Measurements from ENCODE around the gene NUTM2G. TPM values are rescaled to one million over a fixed set of nuclear protein-coding genes. Genes with fewer than 3 reads are reported as not detected.
"Not testable (repeated sequence)": the region's sequence is repeated elsewhere in the genome, so short reads cannot be mapped to it uniquely, and the experiment has no call there.

NUTM2G gene, protein sequence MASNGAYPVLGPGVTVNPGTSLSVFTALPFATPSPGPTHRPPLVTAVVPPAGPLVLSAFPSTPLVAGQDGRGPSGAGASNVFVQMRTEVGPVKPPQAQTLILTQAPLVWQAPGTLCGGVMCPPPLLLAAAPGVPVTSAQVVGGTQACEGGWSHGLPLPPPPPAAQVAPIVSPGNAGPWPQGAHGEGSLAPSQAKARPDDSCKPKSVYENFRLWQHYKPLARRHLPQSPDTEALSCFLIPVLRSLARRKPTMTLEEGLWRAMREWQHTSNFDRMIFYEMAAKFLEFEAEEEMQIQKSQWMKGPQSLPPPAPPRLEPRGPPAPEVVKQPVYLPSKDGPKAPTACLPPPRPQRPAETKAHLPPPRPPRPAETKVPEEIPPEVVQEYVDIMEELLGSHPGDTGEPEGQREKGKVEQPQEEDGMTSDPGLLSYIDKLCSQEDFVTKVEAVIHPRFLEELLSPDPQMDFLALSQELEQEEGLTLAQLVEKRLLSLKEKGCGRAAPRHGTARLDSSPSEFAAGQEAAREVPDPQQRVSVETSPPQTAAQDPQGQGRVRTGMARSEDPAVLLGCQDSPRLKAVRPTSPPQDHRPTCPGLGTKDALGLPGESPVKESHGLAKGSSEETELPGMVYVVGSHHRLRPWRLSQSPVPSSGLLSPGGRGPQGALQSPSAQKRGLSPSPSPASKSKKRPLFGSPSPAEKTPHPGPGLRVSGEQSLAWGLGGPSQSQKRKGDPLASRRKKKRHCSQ
- total RNA-seq = not detected

DNA sequence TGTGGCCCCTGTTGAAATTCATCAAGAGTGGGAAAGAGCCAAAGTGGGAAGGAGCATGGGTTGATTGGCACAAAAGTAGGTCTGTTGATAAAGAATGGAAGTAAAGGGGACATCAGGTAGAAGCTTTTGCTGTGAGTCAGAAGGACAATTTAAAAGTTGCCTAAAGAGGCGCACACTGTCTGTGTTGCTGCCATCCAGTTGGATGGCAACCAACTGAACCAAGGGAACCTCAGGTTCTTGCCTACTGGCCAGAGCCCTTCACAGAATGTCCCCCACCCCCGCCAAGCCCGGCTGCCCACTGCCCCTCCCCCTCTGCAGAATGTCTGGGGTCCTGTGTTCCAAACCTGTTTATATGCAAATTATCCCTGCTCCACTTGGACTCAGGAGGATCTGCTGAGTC is at the start of gene NUTM2G:
Gene NUTM2G, plus strand, starts transcription at position 301 of the 400 bp plus-strand sequence. CDS start 182 bp downstream, outside the sequence.
- WGBS, 2 donors (ENCODE audit: low coverage in 1 of 2) = no CpG with 5 or more reads among the region's 3 CpGs
- not testable (repeated sequence) for ATAC-seq, H3K36me3 ChIP-seq, H3K9me3 ChIP-seq, H3K4me3 ChIP-seq, H3K27me3 ChIP-seq, H3K4me1 ChIP-seq, H3K27ac ChIP-seq

DNA sequence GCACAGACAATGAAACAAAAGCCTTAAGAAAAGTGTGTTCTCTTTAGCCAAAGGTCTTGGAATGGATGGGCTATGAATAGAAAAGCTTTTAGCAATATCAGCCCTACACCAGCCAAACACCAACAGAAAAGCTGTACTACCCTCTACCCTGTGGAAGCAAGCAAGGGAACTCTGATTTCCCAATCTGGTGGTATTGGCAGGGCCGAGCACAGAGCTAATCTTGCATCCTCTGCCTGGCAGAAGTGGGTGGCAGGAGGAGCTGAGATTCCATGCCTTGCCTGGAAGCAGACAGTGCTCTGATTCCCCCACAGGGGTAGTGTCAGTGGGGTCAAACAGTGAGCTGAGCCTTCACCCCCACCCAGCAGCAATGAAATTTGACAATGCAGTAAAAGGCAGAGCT is 44.7 kb upstream of the NUTM2G start:
- no peak overlapping the region for H3K4me3 ChIP-seq
- TF ChIP-seq POLR2AphosphoS5 (IDR thresholded peaks at IDR 0.05) (no peak), EP300 (IDR thresholded peaks at IDR 0.05) (no peak), CTCF (IDR thresholded peaks at IDR 0.05) (no peak), POLR2A (IDR thresholded peaks at IDR 0.05) (no peak)
- H3K27me3 ChIP-seq = no peaks in the 10 kb centered on the region
- H3K27ac ChIP-seq = no peak overlapping the region
- no CpG with 5 or more reads among the region's 1 CpG for WGBS, 2 donors (ENCODE audit: low coverage in 1 of 2)
- no peak for ATAC-seq
- H3K36me3 ChIP-seq = no peaks in the 10 kb centered on the region
- no peaks in the 10 kb centered on the region for H3K4me1 ChIP-seq
- no peaks in the 10 kb centered on the region for H3K9me3 ChIP-seq

DNA sequence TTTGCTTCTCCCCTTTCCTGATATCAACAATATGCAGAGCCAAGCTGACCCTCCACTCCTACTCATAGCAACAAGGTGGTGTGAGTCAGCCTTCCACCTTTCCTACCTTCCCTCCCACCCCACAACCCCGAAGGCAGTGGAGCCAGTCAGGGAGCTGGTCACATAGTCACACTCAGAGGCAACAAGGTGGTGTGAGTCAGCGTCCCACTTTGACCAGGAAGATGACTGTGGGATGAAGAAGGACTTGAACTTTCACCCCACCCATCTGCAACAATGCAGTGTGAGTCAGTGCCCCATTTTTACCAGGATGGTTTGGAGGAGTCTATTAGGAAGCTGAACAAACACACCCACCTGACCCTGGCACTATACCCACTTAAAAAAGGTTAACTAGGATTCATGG is 44.2 kb upstream of the NUTM2G start:
- WGBS, 2 donors (ENCODE audit: low coverage in 1 of 2) = no CpG with 5 or more reads among the region's 2 CpGs
- Histone ChIP-seq H3K4me1 (no peaks in the 10 kb centered on the region), H3K27me3 (no peaks in the 10 kb centered on the region), H3K4me3 (no peak overlapping the region), H3K9me3 (no peaks in the 10 kb centered on the region), H3K27ac (no peak overlapping the region), H3K36me3 (no peaks in the 10 kb centered on the region)
- no peak for ATAC-seq
- TF ChIP-seq CTCF (IDR thresholded peaks at IDR 0.05) (no peak), EP300 (IDR thresholded peaks at IDR 0.05) (no peak)

DNA sequence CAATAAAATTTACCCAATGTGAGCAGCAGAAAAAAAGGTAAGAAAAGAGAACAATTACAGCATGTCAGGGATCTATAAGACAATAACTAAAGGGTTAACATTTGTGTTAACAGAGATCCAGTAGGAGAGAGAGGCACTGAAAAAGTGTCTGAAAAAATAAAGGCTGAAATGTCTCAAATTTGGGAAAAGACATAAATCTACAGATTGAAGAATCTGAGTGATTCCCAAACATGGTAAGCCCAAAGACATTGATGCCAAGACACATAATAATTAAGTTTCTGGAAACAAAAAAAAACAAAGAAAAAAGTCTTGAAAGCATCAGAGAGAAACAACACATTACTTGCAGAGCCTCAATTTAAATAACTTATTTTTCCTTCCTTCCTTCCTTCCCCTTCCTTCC is 43.2 kb upstream of the NUTM2G start:
- Histone ChIP-seq H3K4me1 (no peaks in the 10 kb centered on the region), H3K36me3 (peaks cover 0 to 5% of the 10 kb centered on the region in 2 donors), H3K27ac (no peak overlapping the region), H3K4me3 (no peak overlapping the region), H3K27me3 (no peaks in the 10 kb centered on the region), H3K9me3 (no peaks in the 10 kb centered on the region)
- ATAC-seq = no peak
- TF ChIP-seq POLR2A (IDR thresholded peaks at IDR 0.05) = no peak
- TF ChIP-seq EP300 (IDR thresholded peaks at IDR 0.05) = no peak
- no peak for TF ChIP-seq POLR2AphosphoS5 (IDR thresholded peaks at IDR 0.05)
- no peak for TF ChIP-seq CTCF (IDR thresholded peaks at IDR 0.05)

GRCh38 chr9:96888591-96888990 is 40.1 kb upstream of the NUTM2G start:
- 80 to 83% methylated on average over 1 to 2 of the region's 4 CpGs for WGBS, 2 donors (ENCODE audit: low coverage in 1 of 2)
- H3K36me3 ChIP-seq = peaks cover 0 to 28% of the 10 kb centered on the region in 2 donors
- no peak overlapping the region for H3K27ac ChIP-seq
- H3K27me3 ChIP-seq = no peaks in the 10 kb centered on the region
- TF ChIP-seq CTCF (IDR thresholded peaks at IDR 0.05) (no peak), POLR2A (IDR thresholded peaks at IDR 0.05) (no peak), EP300 (IDR thresholded peaks at IDR 0.05) (no peak), POLR2AphosphoS5 (IDR thresholded peaks at IDR 0.05) (no peak)
- H3K9me3 ChIP-seq = no peaks in the 10 kb centered on the region
- H3K4me3 ChIP-seq = no peak overlapping the region
- no peak for ATAC-seq
- no peaks in the 10 kb centered on the region for H3K4me1 ChIP-seq

All from gastroesophageal sphincter (tissue), 4 donors.